Lower leg skin (tissue), 4 donors: ENCODE measurements around the gene WAC. TPM values are rescaled to one million over a fixed set of nuclear protein-coding genes. Genes with fewer than 3 reads are reported as not detected.

Experiments used
- DNase-seq, 2 donors: peaks; one replicate each; pipeline ENCODE4 v3.0.0-alpha.2; 2019; ENCODE audit warnings: low spot score in 2 of 2
- H3K4me3 ChIP-seq: fragments of 200-600 bp; sonication (generic); 2 replicates; pipeline ENCODE4 v1.5.1; 2017; ENCODE audit warnings: mild to moderate bottlenecking, low read depth; ENCODE audit not compliant: poor library complexity, severe bottlenecking
- CTCF ChIP-seq, 3 donors: fragments of 450-650 bp; IDR thresholded peaks; one replicate each; pipeline ENCODE4 v1.5.1; 2016; ENCODE audit warnings: antibody characterized with exemption in 3 of 3, mild to moderate bottlenecking in 3 of 3, moderate library complexity in 2 of 3
- POLR2A ChIP-seq, 2 donors: fragments of 450-650 bp; IDR thresholded peaks; one replicate each; pipeline ENCODE4 v1.6.1; 2016 to 2017; ENCODE audit warnings: antibody characterized with exemption in 2 of 2, mild to moderate bottlenecking in 1 of 2, moderate library complexity in 1 of 2
- WGBS, 2 donors: methylation state at CpG; one replicate each; pipeline ENCODE4 v1.1.5; 2018; 5-methylcytosine and 5-hydroxymethylcytosine counted together
- intact Hi-C: fragments of 100-400 bp; cut with DNase I; formaldehyde crosslinking; loops from one replicate; pipeline ENCODE4 v1.15.0; 2023; ENCODE audit warnings: low total_unique reads
- total RNA-seq, 4 donors: library from RNA; depleted of rRNA; stranded (reverse); fragments of >200 nt; gene quantifications; one replicate each; pipeline ENCODE4 v1.1.0, GENCODE V29; 2016

WAC gene
- total RNA-seq, 4 donors from 2014 or later = 86.2 to 139 (median 92.9) TPM

- DNase-seq = peak; percentile 64 to 94
- TF ChIP-seq CTCF (IDR thresholded peaks at IDR 0.05) (peak in 1 of 3 donors; percentile 31), POLR2A (IDR thresholded peaks at IDR 0.05) (no peak)
- no peak overlapping the region for H3K4me3 ChIP-seq
- WGBS, 2 donors = 19 to 24% methylated on average over 15 of the region's 15 CpGs
- intact Hi-C loops = loop anchor here (10.0 kb wide), 1 partner anchor 194 kb away; no protein-coding TSS in a partner anchor
Observed at GRCh38 chr10:28628184-28628893, 95.4 kb downstream of the WAC start.

GRCh38 chr10:28631896-28632583 is 99.1 kb downstream of the WAC start:
- WGBS, 2 donors = 66 to 73% methylated on average over 5 of the region's 5 CpGs
- intact Hi-C loops = no loop called here
- H3K4me3 ChIP-seq = no peak overlapping the region
- DNase-seq = no peak
- no peak for TF ChIP-seq CTCF (IDR thresholded peaks at IDR 0.05)
- no peak for TF ChIP-seq POLR2A (IDR thresholded peaks at IDR 0.05)

- intact Hi-C loops = no loop called here
- 59 to 68% methylated on average over 1 of the region's 1 CpG for WGBS, 2 donors
- H3K4me3 ChIP-seq = no peak overlapping the region
- TF ChIP-seq CTCF (IDR thresholded peaks at IDR 0.05) = no peak
- no peak for TF ChIP-seq POLR2A (IDR thresholded peaks at IDR 0.05)
- DNase-seq = no peak
Observed at GRCh38 chr10:28632584-28632945, 99.6 kb downstream of the WAC start.

GRCh38 chr10:28633750-28634149 is 100.8 kb downstream of the WAC start:
- TF ChIP-seq POLR2A (IDR thresholded peaks at IDR 0.05) (no peak), CTCF (IDR thresholded peaks at IDR 0.05) (no peak)
- no peak overlapping the region for H3K4me3 ChIP-seq
- no peak for DNase-seq
- intact Hi-C loops = no loop called here
- 87 to 93% methylated on average over 6 of the region's 6 CpGs for WGBS, 2 donors

GRCh38 chr10:28637346-28637745 is 104.4 kb downstream of the WAC start:
- WGBS, 2 donors = 82 to 85% methylated on average over 5 of the region's 5 CpGs
- TF ChIP-seq CTCF (IDR thresholded peaks at IDR 0.05) = no peak
- no peak for TF ChIP-seq POLR2A (IDR thresholded peaks at IDR 0.05)
- DNase-seq = no peak
- H3K4me3 ChIP-seq = no peak overlapping the region
- intact Hi-C loops = no loop called here
